Measurements from ENCODE around the gene TLE3.

- TF ChIP-seq POLR2AphosphoS5 (IDR thresholded peaks at IDR 0.05; ENCODE audit: borderline replicate concordance, low read depth, low read length) (no peak), EZH2 (IDR thresholded peaks at IDR 0.05) (no peak), FOXP2 (optimal IDR thresholded peaks at IDR 0.05; ENCODE audit: control extremely low read depth, extremely low read length, insufficient read depth) (no peak)
These were observed 9.9 kb downstream of the TLE3 start for GRCh38 chr15:70087708-70088352.

All from SK-N-MC (cell line).